IPS-NIHi11 (cell line): ENCODE measurements around the gene KLF15.

Experiments
- DNase-seq: peaks from one replicate; pipeline ENCODE4 v3.0.0; 2012; ENCODE audit warnings: mixed read lengths, low spot score

The KLF15 gene

DNA sequence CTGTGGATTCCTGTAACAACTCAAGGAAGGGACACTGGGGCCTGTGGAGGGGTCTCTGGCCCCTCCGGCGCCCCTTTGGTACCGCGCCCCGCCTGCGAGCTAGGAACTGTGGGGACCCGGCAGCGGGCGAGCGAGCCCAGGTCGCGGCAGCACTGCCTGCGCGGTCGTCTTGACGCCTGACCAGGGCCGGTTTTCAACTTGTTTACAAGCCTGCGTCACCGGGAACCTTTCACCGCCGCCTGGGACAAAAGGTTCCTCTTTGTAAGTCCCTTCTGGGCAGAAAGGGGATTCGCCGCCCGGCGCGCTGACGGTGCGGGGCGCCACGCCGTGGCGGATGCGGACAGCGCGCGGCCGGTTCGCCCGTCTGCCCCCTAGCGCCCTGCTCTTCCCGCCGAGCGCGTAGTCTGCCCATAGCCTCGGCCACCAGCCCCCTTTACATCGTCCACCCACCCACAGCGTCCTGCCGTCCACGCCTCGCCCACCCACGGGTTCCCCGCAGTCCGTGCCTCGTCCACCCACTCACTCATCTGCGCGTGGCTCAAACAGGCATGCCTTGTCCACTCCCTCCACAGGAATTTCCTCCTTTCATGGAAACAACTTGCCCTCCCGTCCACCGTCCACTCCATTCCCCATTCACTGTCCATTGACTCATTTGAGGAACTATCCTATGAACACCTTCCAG lies 32.0 kb upstream of the KLF15 start:
- peak; percentile 89 for DNase-seq

- DNase-seq, result no peak
Measured at GRCh38 chr3:126381966-126382365, 24.8 kb upstream of the KLF15 start.

DNA sequence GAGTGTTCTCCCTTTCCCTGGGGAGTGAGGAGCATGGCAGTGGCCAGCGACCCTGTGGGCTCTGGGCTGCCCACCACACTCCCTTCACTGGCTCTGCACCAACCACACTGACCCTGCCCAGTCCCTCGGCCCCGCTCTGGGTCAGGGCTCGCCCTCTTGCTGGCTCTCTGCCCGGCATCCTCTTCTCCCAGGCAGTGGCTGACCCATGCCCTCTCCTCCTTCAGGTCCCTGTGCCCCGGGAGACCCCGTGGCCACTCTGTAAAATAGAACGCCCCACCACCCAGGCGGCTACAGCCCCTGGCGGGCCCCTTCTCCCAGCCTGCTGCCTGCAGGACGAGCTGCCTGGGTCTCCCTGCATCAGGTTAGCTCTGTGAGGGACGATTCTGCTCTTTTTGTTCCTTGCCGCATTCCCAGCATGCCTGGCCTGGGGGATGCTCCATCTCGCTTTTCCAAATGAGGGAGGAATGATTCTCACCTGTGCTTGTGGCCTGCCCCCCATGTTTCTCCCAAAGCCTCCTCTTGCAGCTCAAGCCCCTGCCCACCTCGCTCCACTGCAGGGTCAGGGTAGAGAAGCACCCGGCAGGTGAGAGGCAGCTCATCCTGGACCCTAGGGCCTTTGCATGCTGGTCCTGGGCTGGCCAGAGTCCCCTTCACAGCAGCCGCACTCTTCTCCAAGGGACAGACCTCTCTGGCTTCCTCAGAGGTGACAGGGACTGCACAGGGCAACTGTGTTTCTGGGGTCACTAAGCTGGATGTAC lies 23.0 kb upstream of the KLF15 start:
- no peak for DNase-seq

- no peak for DNase-seq
Measured at GRCh38 chr3:126378341-126378751, 21.1 kb upstream of the KLF15 start.

DNA sequence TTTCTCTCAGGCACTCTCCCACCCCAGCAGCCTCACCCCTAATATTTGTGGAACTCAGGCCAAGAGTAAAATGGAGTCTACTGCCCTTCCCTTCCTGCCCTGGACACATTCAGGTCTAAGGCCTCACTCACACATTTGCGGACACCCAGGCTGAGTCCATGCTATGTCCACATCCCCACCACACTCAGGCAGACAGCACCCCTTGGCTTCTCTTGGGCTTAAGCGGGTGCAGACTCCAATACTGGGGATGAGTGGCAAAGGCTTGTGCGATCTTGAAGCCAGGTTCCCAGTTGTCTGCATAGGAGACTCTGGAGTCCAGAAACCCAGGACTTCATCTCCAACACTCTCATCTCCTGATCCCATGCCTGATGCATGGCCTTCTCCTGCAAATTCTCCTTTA lies 20.0 kb upstream of the KLF15 start:
- DNase-seq, result no peak

- DNase-seq, result no peak
Measured at GRCh38 chr3:126376444-126376843, 19.2 kb upstream of the KLF15 start.

DNA sequence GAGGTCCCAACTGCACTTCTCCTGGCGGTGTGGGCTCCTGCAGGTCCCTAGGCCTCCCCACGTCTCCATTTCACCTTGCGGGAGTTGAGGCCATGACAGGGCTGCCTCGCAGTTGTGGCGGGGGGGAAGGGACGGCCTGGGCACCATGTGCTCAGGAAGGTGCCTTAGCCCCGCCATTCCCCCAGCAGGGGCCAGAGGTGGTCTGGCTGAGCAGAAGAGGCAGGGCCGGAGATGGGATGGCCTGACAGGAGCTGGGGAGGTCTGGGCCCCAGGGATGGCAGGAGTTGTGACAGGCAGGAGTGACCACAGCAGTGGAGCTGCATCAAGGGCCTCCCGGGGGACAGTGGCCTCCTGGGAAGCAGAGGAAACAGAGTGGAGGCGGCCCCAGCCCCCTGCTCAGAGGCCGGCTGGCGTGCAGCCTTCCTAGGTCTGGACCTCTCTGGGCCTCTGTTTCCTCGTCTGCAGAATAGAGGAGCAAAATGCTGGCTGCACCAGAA lies 18.7 kb upstream of the KLF15 start:
- no peak for DNase-seq

GRCh38 chr3:126373682-126374601 lies 16.7 kb upstream of the KLF15 start:
- no peak for DNase-seq

DNA sequence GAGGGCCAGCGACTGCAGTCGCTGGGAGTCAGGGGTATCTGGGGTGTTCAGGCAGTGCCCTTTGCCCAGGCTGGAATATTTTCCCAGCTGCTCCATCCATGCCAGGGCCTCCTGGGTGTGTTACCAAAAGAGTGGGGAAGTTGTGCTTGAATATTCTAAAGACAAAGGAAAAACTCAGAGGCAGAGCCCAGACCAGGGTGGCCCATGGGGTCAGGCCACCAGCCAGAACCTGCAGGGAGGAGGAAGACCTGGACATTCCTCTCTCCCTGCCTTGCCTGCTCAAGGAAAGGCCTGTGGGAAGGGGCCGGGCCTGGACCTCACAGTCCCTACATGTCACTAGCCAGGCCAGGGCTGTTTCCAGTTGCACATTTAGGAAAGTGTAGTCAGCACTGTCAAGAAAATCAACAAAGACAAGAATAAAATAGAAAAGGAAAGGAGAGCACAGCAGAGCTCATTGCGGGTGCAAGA lies 16.0 kb upstream of the KLF15 start:
- no peak for DNase-seq

GRCh38 chr3:126372413-126373145 lies 15.4 kb upstream of the KLF15 start:
- no peak for DNase-seq

DNA sequence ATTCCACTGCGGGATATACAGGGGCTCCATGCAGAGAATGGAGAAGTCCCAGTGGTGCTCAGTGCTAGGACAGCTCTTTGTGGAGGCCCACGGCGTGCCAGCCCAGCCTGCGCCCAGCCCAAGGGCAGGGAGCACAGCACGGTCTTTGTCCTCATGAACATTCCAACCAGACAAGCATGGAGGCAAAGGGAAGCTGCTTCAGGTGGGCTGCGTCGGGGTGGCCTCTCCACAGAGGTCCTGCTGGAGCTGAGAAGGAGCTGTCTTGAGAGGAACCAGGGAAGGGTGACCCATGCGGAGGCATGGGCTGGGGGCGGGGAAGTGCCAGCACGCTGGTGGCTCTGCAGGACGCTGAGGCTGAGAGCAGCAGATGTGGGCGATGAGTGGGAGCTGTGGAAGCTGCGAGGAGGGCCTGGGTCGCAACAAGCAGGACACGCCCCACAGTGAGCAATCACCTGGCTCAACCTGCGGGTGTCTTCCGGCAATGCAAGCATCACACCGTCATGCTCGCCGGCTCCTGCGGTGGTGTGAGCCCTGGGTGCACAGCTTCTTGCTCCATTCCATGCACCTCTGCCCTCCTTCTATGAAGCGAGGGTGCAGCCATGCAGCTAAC lies 14.0 kb upstream of the KLF15 start:
- DNase-seq, result no peak

- DNase-seq, result no peak
Measured at GRCh38 chr3:126370606-126371005, 13.4 kb upstream of the KLF15 start.

GRCh38 chr3:126370055-126370454 lies 12.8 kb upstream of the KLF15 start:
- DNase-seq, result no peak

- DNase-seq, result no peak
Measured at GRCh38 chr3:126369490-126369889, 12.3 kb upstream of the KLF15 start.

- DNase-seq, result no peak
Measured at GRCh38 chr3:126367316-126367805, 10.2 kb upstream of the KLF15 start.

GRCh38 chr3:126365351-126366277 lies 8.4 kb upstream of the KLF15 start:
- no peak for DNase-seq

- DNase-seq, result no peak
Measured at GRCh38 chr3:126364731-126365301, 7.6 kb upstream of the KLF15 start.

- no peak for DNase-seq
Measured at GRCh38 chr3:126364130-126364695, 7.0 kb upstream of the KLF15 start.

GRCh38 chr3:126361211-126361610 lies 4.0 kb upstream of the KLF15 start:
- no peak for DNase-seq
